NK-92 treated with Interleukin-12 subunit alpha and Interleukin-12 subunit beta, amount 100 ng/mL, for 24 hours (cell line): Measurements from ENCODE around the gene TNFSF12.

Experiments used
- DNase-seq: peaks from one replicate; lab custom pipeline; 2025; lab: John Stamatoyannopoulos, UW

TNFSF12 gene

GRCh38 chr17:7548585-7549400 lies at the start of gene TNFSF12:
Gene TNFSF12 (plus strand): TSS chr17:7549058. CDS start chr17:7549154, 96 bp downstream.
- DNase-seq: peak; percentile 3

- DNase-seq: no peak
These were observed 49.7 kb upstream of the TNFSF12 start for GRCh38 chr17:7499161-7499560.

GRCh38 chr17:7501729-7502128 lies 47.1 kb upstream of the TNFSF12 start:
- DNase-seq: no peak

GRCh38 chr17:7502171-7502847 lies 46.5 kb upstream of the TNFSF12 start:
- no peak for DNase-seq

GRCh38 chr17:7502987-7503386 lies 45.9 kb upstream of the TNFSF12 start:
- DNase-seq: no peak

- no peak for DNase-seq
These were observed 45.3 kb upstream of the TNFSF12 start for GRCh38 chr17:7503521-7503920.

- DNase-seq: no peak
These were observed 40.7 kb upstream of the TNFSF12 start for GRCh38 chr17:7508145-7508544.

GRCh38 chr17:7508846-7509245 lies 40.0 kb upstream of the TNFSF12 start:
- DNase-seq: no peak

- no peak for DNase-seq
These were observed 38.9 kb upstream of the TNFSF12 start for GRCh38 chr17:7509937-7510336.

- no peak for DNase-seq
These were observed 37.8 kb upstream of the TNFSF12 start for GRCh38 chr17:7511108-7511507.

GRCh38 chr17:7512105-7512504 lies 36.8 kb upstream of the TNFSF12 start:
- DNase-seq: no peak

- DNase-seq: no peak
These were observed 35.9 kb upstream of the TNFSF12 start for GRCh38 chr17:7512824-7513540.

- DNase-seq: no peak
These were observed 34.9 kb upstream of the TNFSF12 start for GRCh38 chr17:7513850-7514419.

GRCh38 chr17:7515911-7516610 lies 32.8 kb upstream of the TNFSF12 start:
- DNase-seq: no peak

GRCh38 chr17:7523033-7523432 lies 25.8 kb upstream of the TNFSF12 start:
- DNase-seq: no peak

GRCh38 chr17:7528842-7529241 lies 20.0 kb upstream of the TNFSF12 start:
- no peak for DNase-seq

- no peak for DNase-seq
These were observed 18.6 kb upstream of the TNFSF12 start for GRCh38 chr17:7530023-7530900.

- no peak for DNase-seq
These were observed 10.8 kb upstream of the TNFSF12 start for GRCh38 chr17:7538050-7538449.

GRCh38 chr17:7538891-7539545 lies 9.8 kb upstream of the TNFSF12 start:
- no peak for DNase-seq

- DNase-seq: no peak
These were observed 7.7 kb upstream of the TNFSF12 start for GRCh38 chr17:7541074-7541621.
